Measurements from ENCODE around the gene NADSYN1. TPM values are rescaled to one million over a fixed set of nuclear protein-coding genes. Genes with fewer than 3 reads are reported as not detected.

Gene NADSYN1
- total RNA-seq, 1 experiment from 2014 or later, result 45.1 TPM

- H3K27ac Mint-ChIP-seq, result no peak overlapping the region
- no peak for DNase-seq (ENCODE audit: low spot score)
- peaks cover under 1% of the 10 kb centered on the region; the same call in 1 of the 2 replicates for H3K36me3 Mint-ChIP-seq
- H3K4me1 Mint-ChIP-seq, result 0 out of 2 replicates have a peak, but pooled peaks cover 3% of the 10 kb centered on the region
- CTCF ChIA-PET, result interaction anchor here (0.8 kb wide), 2 partner anchors 10 to 134 kb away, joined by 3 to 5 read pairs; no protein-coding TSS in a partner anchor
- peaks cover 12% of the 10 kb centered on the region for H3K9me3 Mint-ChIP-seq
- no peak for TF ChIP-seq FOXK1 (CRISPR knock-in tag; IDR thresholded peaks at IDR 0.05)
- no peak for TF ChIP-seq PRDM15 (CRISPR knock-in tag; IDR thresholded peaks at IDR 0.05)
- TF ChIP-seq ZNF219 (CRISPR knock-in tag; IDR thresholded peaks at IDR 0.05; ENCODE audit: borderline replicate concordance), result no peak
- no peak for TF ChIP-seq CTCF (IDR thresholded peaks at IDR 0.05)
- TF ChIP-seq AFF4 (CRISPR knock-in tag; IDR thresholded peaks at IDR 0.05; ENCODE audit: borderline replicate concordance), result no peak
- no peak for TF ChIP-seq ESRRA (CRISPR knock-in tag; IDR thresholded peaks at IDR 0.05; ENCODE audit: borderline replicate concordance)
- no peak for TF ChIP-seq GTF2I (CRISPR knock-in tag; conservative IDR thresholded peaks at IDR 0.05)
- TF ChIP-seq KAT7 (CRISPR knock-in tag; IDR thresholded peaks at IDR 0.05; ENCODE audit: borderline replicate concordance), result no peak
- no peak for TF ChIP-seq FOXP1 (CRISPR knock-in tag; IDR thresholded peaks at IDR 0.05; ENCODE audit: borderline replicate concordance)
- TF ChIP-seq ZNF416 (CRISPR knock-in tag; IDR thresholded peaks at IDR 0.05), result no peak
- TF ChIP-seq CREM (CRISPR knock-in tag; IDR thresholded peaks at IDR 0.05), result no peak
- no peak for TF ChIP-seq MYBL2 (CRISPR knock-in tag; IDR thresholded peaks at IDR 0.05)
- no peak for TF ChIP-seq ZNF532 (CRISPR knock-in tag; IDR thresholded peaks at IDR 0.05; ENCODE audit: borderline replicate concordance)
- TF ChIP-seq PRRX2 (CRISPR knock-in tag; IDR thresholded peaks at IDR 0.05), result no peak
- TF ChIP-seq ZNF317 (CRISPR knock-in tag; IDR thresholded peaks at IDR 0.05; ENCODE audit: borderline replicate concordance, low read depth), result no peak
- TF ChIP-seq ZNF425 (CRISPR knock-in tag; conservative IDR thresholded peaks at IDR 0.05), result no peak
- TF ChIP-seq E2F5 (CRISPR knock-in tag; IDR thresholded peaks at IDR 0.05), result no peak
- no peak for TF ChIP-seq TCF7 (CRISPR knock-in tag; IDR thresholded peaks at IDR 0.05; ENCODE audit: low read depth)
- H3K4me3 Mint-ChIP-seq, result no peak overlapping the region
- ATAC-seq, result no peak
- no peaks in the 10 kb centered on the region; the same call in 1 of the 2 replicates for H3K27me3 Mint-ChIP-seq (ENCODE audit: low read depth)
- POLR2A ChIA-PET, result no interaction called here
Observed at GRCh38 chr11:71429701-71430100, 23.3 kb upstream of the NADSYN1 start.

Data from WTC11 (cell line).